A549 (cell line): ENCODE measurements around the gene ZNRD2. TPM values are rescaled to one million over a fixed set of nuclear protein-coding genes. Genes with fewer than 3 reads are reported as not detected.

ENCODE experiments used
- ATAC-seq, 2 experiments: fragments of 200-7000 bp in 1 of 2; fragments of >200 bp in 1 of 2; cut with Nextera tagmentation in 1 of 2; cut with Tn5 transposase in 1 of 2; 3 replicates each; pipeline versions ENCODE4 v1.8.0 to v1.9.1; 2018 to 2020; ENCODE audit warnings: mild to moderate bottlenecking in 1 of 2, moderate library complexity in 1 of 2
- CTCF ChIA-PET: fragments of 300-600 bp; sonication (Branson Sonifier 250); formaldehyde crosslinking; extraction: SDS; loops from one replicate; lab custom pipeline; 2021; ENCODE audit warnings: antibody characterized with exemption, inconsistent platforms; lab: Yijun Ruan, JAX
- POLR2A ChIA-PET: fragments of 350-600 bp; formaldehyde crosslinking; extraction: SDS; loops from one replicate; lab custom pipeline; 2021; ENCODE audit warnings: antibody characterized with exemption, inconsistent platforms; lab: Yijun Ruan, JAX
- DNase-seq, 2 experiments: peaks; one replicate each; pipeline versions ENCODE4 v3.0.0 to v3.0.0-alpha.2; 2011 to 2016; ENCODE audit warnings: low read depth in 1 of 2, low spot score in 1 of 2
- FAIRE-seq: peaks from 2 replicates; lab custom pipeline; 2011; peaks lifted over from hg19 to GRCh38; lab: Jason Lieb, UNC
- H3K27ac ChIP-seq, 2 experiments: fragments of >200 bp; sonication (Bioruptor Twin); formaldehyde crosslinking; 3 replicates each; pipeline ENCODE4 v1.5.1; 2016 to 2017
- H3K4me1 ChIP-seq: fragments of >200 bp; sonication (Bioruptor Twin); formaldehyde crosslinking; 3 replicates; pipeline ENCODE4 v1.6.1; 2016
- H3K4me2 ChIP-seq: fragments of >200 bp; sonication (Bioruptor Twin); formaldehyde crosslinking; 3 replicates; pipeline ENCODE4 v1.6.1; 2016
- H3K4me3 ChIP-seq: fragments of >200 bp; sonication (Bioruptor Twin); formaldehyde crosslinking; 3 replicates; pipeline ENCODE4 v1.5.1; 2016
- H3K9me3 ChIP-seq: fragments of >200 bp; sonication (Bioruptor Twin); formaldehyde crosslinking; 3 replicates; pipeline ENCODE4 v1.6.1; 2016
- CBX2 ChIP-seq: fragments of 200-600 bp; sonication (generic); IDR thresholded peaks from 2 replicates; pipeline ENCODE4 v1.6.1; 2016; ENCODE audit warnings: low read depth, mild to moderate bottlenecking, borderline replicate concordance
- EHMT2 ChIP-seq: fragments of 200-600 bp; sonication (generic); IDR thresholded peaks from 2 replicates; pipeline ENCODE4 v1.6.1; 2016; ENCODE audit warnings: antibody characterized with exemption, low read depth, mild to moderate bottlenecking, moderate library complexity
- ELK1 ChIP-seq: fragments of 150-350 bp; IDR thresholded peaks from 2 replicates; pipeline ENCODE4 v1.6.1; 2014; ENCODE audit warnings: low read depth, mild to moderate bottlenecking, low read length
- HDAC2 ChIP-seq: fragments of 200-600 bp; sonication (generic); IDR thresholded peaks from 2 replicates; pipeline ENCODE4 v1.6.1; 2016
- HMGXB4 ChIP-seq: fragments of 250-450 bp; sonication (Bioruptor Pico); IDR thresholded peaks from 2 replicates; pipeline ENCODE4 v1.5.0; 2021; ENCODE audit warnings: mild to moderate bottlenecking, moderate library complexity, borderline replicate concordance
- HOXB13 ChIP-seq: fragments of 250-450 bp; sonication (Bioruptor Pico); IDR thresholded peaks from 2 replicates; pipeline ENCODE4 v1.5.0; 2020; ENCODE audit warnings: low read depth, mild to moderate bottlenecking, moderate library complexity
- KDM5A ChIP-seq: fragments of 200-600 bp; sonication (generic); IDR thresholded peaks from 2 replicates; pipeline ENCODE4 v1.6.1; 2016; ENCODE audit warnings: antibody characterized with exemption, mild to moderate bottlenecking
- MYC ChIP-seq: IDR thresholded peaks from 2 replicates; pipeline ENCODE4 v1.6.1; 2012; ENCODE audit warnings: mild to moderate bottlenecking, inconsistent platforms, low read length, improper control_type of control experiment, borderline replicate concordance
- NPAS2 ChIP-seq: fragments of 250-450 bp; sonication (Bioruptor Pico); IDR thresholded peaks from 2 replicates; pipeline ENCODE4 v1.8.0; 2022; ENCODE audit warnings: mild to moderate bottlenecking, moderate library complexity, borderline replicate concordance
- PBX3 ChIP-seq: IDR thresholded peaks from 2 replicates; pipeline ENCODE4 v1.6.1; 2012
- POLR2A ChIP-seq: IDR thresholded peaks from 2 replicates; pipeline ENCODE4 v1.6.1; 2012; ENCODE audit warnings: mild to moderate bottlenecking, low read length
- POLR2AphosphoS2 ChIP-seq: conservative IDR thresholded peaks from 2 replicates; pipeline ENCODE4 v1.6.1; 2012; ENCODE audit warnings: low read length, improper control_type of control experiment, inconsistent platforms
- RNF2 ChIP-seq: fragments of 200-600 bp; sonication (generic); IDR thresholded peaks from 2 replicates; pipeline ENCODE4 v1.6.1; 2016; ENCODE audit warnings: low read depth, mild to moderate bottlenecking, antibody characterized with exemption, moderate library complexity, borderline replicate concordance
- ZSCAN20 ChIP-seq: fragments of 250-450 bp; sonication (Bioruptor Pico); IDR thresholded peaks from 2 replicates; pipeline ENCODE4 v1.8.0; 2022; ENCODE audit warnings: mild to moderate bottlenecking, moderate library complexity
- WGBS: methylation state at CpG from one replicate; pipeline ENCODE4 v1.1.6; 2017; ENCODE audit errors: missing lambda C conversion rate; 5-methylcytosine and 5-hydroxymethylcytosine counted together
- polyA plus RNA-seq, 4 experiments: library from polyadenylated mRNA; depleted of rRNA in 3 of 4; stranded (reverse); fragments of >200 nt; fragmentation: RNase III in 1 of 4; extraction: RNeasy Plus Mini Kit Qiagen cat#74134 plus additional on column Dnase treatment in 1 of 4; gene quantifications; 2 replicates in 3 of 4; 3 replicates in 1 of 4; pipeline ENCODE4 v1.2.3, GENCODE V29; 2011 to 2017

The ZNRD2 gene
- polyA plus RNA-seq, 2 of the 4 experiments (the other 2 are of a cell fraction), result 28.2 to 66.1 TPM

- TF ChIP-seq HMGXB4 (CRISPR knock-in tag), result 0 out of 2 replicates have a peak, but pooled peaks have one; percentile 55
These were observed 29.8 kb upstream of the ZNRD2 start (continued) for GRCh38 chr11:65540290-65541092.

GRCh38 chr11:65541093-65541982 lies 28.9 kb upstream of the ZNRD2 start:
- Histone ChIP-seq H3K27ac (peak overlapping the region; percentile 66 to 88; a peak in 5 of 6 replicates), H3K4me3 (peak overlapping the region; percentile 32; the same call in 1 of the 3 replicates), H3K4me2 (peak overlapping the region; percentile 73), H3K4me1 (peaks cover 10% of the 10 kb centered on the region), H3K9me3 (no peaks in the 10 kb centered on the region)
- ATAC-seq (peak in 1 of 2 experiments; percentile 2; a peak in 4 of 6 replicates), FAIRE-seq (no peak), DNase-seq (no peak)
- ChIA-PET CTCF (interaction anchor here (0.6 to 15.3 kb wide), 31 partner anchors 8 to 320 kb away, joined by 3 to 393 read pairs (median 5); partner anchors contain the start of genes EHBP1L1, FAM89B, KCNK7 and LTBP3), POLR2A (interaction anchor here (0.7 to 4.5 kb wide), 4 partner anchors 8 to 29 kb away, joined by 3 to 23 read pairs (median 5); partner anchors contain the start of gene ZNRD2)
- 67% methylated on average over 14 of the region's 18 CpGs for WGBS
- no peak for TF ChIP-seq EHMT2
- no peak for TF ChIP-seq PBX3
- TF ChIP-seq POLR2AphosphoS2, result no peak
- TF ChIP-seq KDM5A, result no peak
- no peak for TF ChIP-seq HOXB13 (CRISPR knock-in tag)
- no peak for TF ChIP-seq ELK1
- TF ChIP-seq CBX2, result no peak
- TF ChIP-seq MYC, result no peak

GRCh38 chr11:65542738-65543390 lies 27.4 kb upstream of the ZNRD2 start:
- 72% methylated on average over 3 of the region's 3 CpGs for WGBS
- H3K27ac ChIP-seq, result no peak overlapping the region
- H3K4me2 ChIP-seq, result no peak overlapping the region
- H3K4me3 ChIP-seq, result no peak overlapping the region
- FAIRE-seq, result no peak
- CTCF ChIA-PET, result interaction anchor here (0.6 to 15.3 kb wide), 8 partner anchors 11 to 318 kb away, joined by 3 to 393 read pairs (median 38); partner anchors contain the start of genes FAM89B, LTBP3, SCYL1 and ZNRD2
- POLR2A ChIA-PET, result interaction anchor here (4.5 kb wide), 1 partner anchor 28 kb away, joined by 23 read pairs; the partner anchor contains the start of gene ZNRD2
- no peak for TF ChIP-seq HDAC2
- TF ChIP-seq POLR2A, result no peak
- TF ChIP-seq ZSCAN20 (CRISPR knock-in tag), result no peak
- TF ChIP-seq NPAS2 (CRISPR knock-in tag), result no peak
- no peak for TF ChIP-seq RNF2
- ATAC-seq, result no peak
- H3K9me3 ChIP-seq, result no peaks in the 10 kb centered on the region
- peaks cover 10% of the 10 kb centered on the region for H3K4me1 ChIP-seq
- DNase-seq, result no peak
